NT2/D1 (cell line): ENCODE results near the gene MTMR3.

Experiments used
- DNase-seq: peaks from one replicate; pipeline ENCODE4 v3.0.0-alpha.2; 2011; ENCODE audit warnings: low read depth, low spot score
- H3K27me3 ChIP-seq: 2 replicates; pipeline ENCODE4 v1.6.0; 2011; ENCODE audit warnings: mild to moderate bottlenecking; ENCODE audit not compliant: insufficient read length, insufficient read depth
- H3K36me3 ChIP-seq: 2 replicates; pipeline ENCODE4 v1.6.1; 2011; ENCODE audit warnings: mild to moderate bottlenecking, low read length, mixed read lengths; ENCODE audit not compliant: insufficient read depth, insufficient read length
- H3K4me1 ChIP-seq: 2 replicates; pipeline ENCODE4 v1.5.1; 2011; ENCODE audit not compliant: insufficient read depth, insufficient read length
- H3K4me3 ChIP-seq: 2 replicates; pipeline ENCODE4 v1.5.1; 2011; ENCODE audit warnings: low read depth; ENCODE audit not compliant: insufficient read length
- H3K9ac ChIP-seq: 2 replicates; pipeline ENCODE4 v1.6.0; 2011; ENCODE audit warnings: low read depth; ENCODE audit not compliant: insufficient read length
- H3K9me3 ChIP-seq: 2 replicates; pipeline ENCODE4 v1.5.1; 2011; ENCODE audit warnings: mild to moderate bottlenecking, low read length; ENCODE audit not compliant: insufficient read depth
- SUZ12 ChIP-seq: IDR thresholded peaks from 2 replicates; pipeline ENCODE4 v1.6.1; 2011; ENCODE audit not compliant: insufficient read length, insufficient read depth; ENCODE audit errors: extremely low read depth
- YY1 ChIP-seq: IDR thresholded peaks from 2 replicates; pipeline ENCODE4 v1.6.1; 2011; ENCODE audit not compliant: insufficient read length, insufficient read depth
- ZNF274 ChIP-seq: IDR thresholded peaks from 2 replicates; pipeline ENCODE4 v1.6.1; 2011; ENCODE audit warnings: mild to moderate bottlenecking, low read depth, low read length

The MTMR3 gene

DNA sequence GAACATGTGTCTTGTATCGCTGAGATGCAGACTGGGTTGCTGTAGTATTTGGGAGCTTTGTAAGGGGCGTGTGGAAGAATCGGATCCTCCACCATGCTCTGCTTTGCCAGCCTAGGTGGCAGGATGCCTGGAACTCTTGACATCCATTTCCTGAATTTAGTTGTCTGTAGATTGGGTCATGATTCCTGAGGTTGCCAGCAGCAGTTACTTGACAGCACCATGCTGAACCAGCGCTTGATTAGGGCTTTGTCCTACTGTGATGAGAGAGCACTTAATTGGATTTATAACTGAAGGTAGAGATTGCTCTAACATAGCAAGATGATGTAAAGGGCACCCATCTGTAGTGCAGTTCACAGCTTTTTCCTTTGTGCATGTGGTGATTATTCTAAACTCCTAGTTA lies 121.7 kb downstream of the MTMR3 start:
- Histone ChIP-seq H3K9ac (no peak overlapping the region), H3K27me3 (no peaks in the 10 kb centered on the region), H3K4me3 (no peak overlapping the region), H3K9me3 (no peaks in the 10 kb centered on the region), H3K36me3 (peaks cover 21% of the 10 kb centered on the region), H3K4me1 (no peaks in the 10 kb centered on the region)
- no peak for TF ChIP-seq YY1
- no peak for TF ChIP-seq SUZ12
- no peak for TF ChIP-seq ZNF274
- DNase-seq, result no peak

DNA sequence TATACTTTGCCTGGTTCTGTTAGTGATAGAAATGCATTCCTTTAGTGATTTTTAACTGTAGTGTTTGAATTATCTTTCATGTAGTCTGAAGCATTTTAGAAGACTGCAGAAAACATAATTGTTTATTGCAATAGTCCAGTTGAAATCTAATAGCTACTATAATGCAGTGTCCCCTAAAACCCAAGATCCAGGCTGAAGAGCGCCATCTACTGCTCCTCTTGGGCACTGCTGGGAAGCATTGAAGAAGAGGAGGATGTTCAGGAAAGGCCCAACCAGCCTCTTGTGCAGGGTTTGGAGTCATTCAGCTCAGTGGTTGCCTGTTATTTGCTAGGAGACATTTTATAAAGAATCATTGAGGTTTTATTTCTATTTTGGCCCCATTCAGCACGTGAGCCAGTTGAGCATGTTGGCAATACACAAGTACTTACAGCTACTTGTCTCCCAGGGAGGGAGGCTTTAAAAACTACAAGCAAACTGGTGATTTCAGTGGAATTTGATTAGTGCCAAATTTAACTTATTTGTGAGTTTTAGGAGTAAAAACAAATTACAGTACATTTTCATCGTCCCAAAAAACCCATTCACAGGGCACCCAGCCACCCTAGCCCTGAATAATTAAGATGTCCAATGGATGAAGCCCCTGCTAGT lies 122.4 kb downstream of the MTMR3 start:
- TF ChIP-seq ZNF274 (no peak), YY1 (no peak), SUZ12 (no peak)
- DNase-seq, result peak; percentile 48
- no peak overlapping the region for H3K4me3 ChIP-seq
- H3K4me1 ChIP-seq, result no peaks in the 10 kb centered on the region
- H3K36me3 ChIP-seq, result peaks cover 27% of the 10 kb centered on the region
- H3K9ac ChIP-seq, result no peak overlapping the region
- H3K27me3 ChIP-seq, result no peaks in the 10 kb centered on the region
- H3K9me3 ChIP-seq, result no peaks in the 10 kb centered on the region

DNA sequence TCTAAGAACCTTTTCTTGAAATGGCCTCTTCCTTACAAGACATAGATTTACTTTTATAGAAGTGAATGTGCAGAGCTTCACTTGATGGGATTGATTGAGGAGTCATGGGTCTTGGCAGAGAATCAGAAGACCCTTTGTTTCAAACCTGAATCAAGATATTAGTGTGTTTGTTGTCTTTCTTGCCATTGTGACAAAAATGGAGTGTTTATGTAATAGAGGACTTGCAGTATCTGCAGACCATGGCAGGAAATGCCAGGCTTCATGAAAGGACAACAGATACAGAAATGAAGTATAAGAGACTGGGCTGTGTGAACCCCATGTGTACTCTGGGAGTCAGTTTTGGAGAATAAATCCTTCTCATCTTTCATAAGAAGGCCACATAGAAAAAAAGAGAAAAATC lies 124.4 kb downstream of the MTMR3 start:
- no peak overlapping the region for H3K4me3 ChIP-seq
- no peak overlapping the region for H3K9ac ChIP-seq
- H3K27me3 ChIP-seq, result no peaks in the 10 kb centered on the region
- H3K4me1 ChIP-seq, result no peaks in the 10 kb centered on the region
- H3K36me3 ChIP-seq, result peaks cover 38% of the 10 kb centered on the region
- no peak for TF ChIP-seq SUZ12
- no peak for TF ChIP-seq YY1
- no peak for TF ChIP-seq ZNF274
- no peak for DNase-seq
- no peaks in the 10 kb centered on the region for H3K9me3 ChIP-seq

DNA sequence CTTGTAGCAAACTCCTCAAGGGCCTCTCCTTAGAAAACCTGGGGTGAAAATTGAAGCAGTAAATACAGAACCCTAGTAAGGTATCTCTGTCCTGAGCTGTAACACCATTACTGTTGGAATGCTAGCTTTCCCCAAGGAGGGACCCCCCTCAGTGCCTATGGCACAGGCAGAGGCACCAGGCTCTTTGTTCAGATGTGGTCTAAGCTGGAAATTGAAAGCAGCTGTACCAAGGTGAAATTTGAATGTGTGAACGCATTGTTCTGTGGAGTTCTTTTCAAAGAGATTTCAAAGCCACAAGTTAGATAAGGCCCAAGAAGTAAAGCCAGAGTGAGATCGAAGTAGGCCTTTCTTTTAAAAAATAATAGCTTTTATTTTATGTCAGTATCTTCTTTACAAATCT lies 125.4 kb downstream of the MTMR3 start:
- no peak overlapping the region for H3K4me3 ChIP-seq
- peaks cover 43% of the 10 kb centered on the region for H3K36me3 ChIP-seq
- H3K4me1 ChIP-seq, result no peaks in the 10 kb centered on the region
- H3K9ac ChIP-seq, result no peak overlapping the region
- TF ChIP-seq YY1 (no peak), SUZ12 (no peak), ZNF274 (no peak)
- H3K27me3 ChIP-seq, result no peaks in the 10 kb centered on the region
- H3K9me3 ChIP-seq, result no peaks in the 10 kb centered on the region
- no peak for DNase-seq

DNA sequence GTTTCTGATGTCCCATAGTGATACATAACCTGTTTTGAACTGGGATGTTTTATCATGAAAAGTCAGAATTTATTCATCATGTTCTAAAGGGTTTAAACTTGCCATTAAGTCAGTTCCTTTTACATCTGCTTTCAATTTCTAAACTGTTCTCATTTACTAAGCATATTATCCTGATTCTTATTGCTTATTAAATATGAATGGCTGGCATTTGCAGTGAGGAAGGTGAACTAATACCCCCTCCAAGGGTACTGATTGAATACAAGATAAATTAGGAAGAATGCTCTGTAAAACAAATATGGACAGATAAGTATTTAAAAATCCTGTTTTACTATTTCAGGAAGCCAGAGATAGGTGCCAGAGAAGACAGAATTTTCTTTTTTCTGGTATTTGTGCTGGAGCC lies 126.5 kb downstream of the MTMR3 start:
- H3K27me3 ChIP-seq, result no peaks in the 10 kb centered on the region
- TF ChIP-seq YY1 (no peak), ZNF274 (no peak), SUZ12 (no peak)
- H3K4me3 ChIP-seq, result no peak overlapping the region
- H3K9me3 ChIP-seq, result no peaks in the 10 kb centered on the region
- peaks cover 46% of the 10 kb centered on the region for H3K36me3 ChIP-seq
- H3K9ac ChIP-seq, result peak overlapping the region; percentile 13
- H3K4me1 ChIP-seq, result no peaks in the 10 kb centered on the region
- DNase-seq, result no peak

DNA sequence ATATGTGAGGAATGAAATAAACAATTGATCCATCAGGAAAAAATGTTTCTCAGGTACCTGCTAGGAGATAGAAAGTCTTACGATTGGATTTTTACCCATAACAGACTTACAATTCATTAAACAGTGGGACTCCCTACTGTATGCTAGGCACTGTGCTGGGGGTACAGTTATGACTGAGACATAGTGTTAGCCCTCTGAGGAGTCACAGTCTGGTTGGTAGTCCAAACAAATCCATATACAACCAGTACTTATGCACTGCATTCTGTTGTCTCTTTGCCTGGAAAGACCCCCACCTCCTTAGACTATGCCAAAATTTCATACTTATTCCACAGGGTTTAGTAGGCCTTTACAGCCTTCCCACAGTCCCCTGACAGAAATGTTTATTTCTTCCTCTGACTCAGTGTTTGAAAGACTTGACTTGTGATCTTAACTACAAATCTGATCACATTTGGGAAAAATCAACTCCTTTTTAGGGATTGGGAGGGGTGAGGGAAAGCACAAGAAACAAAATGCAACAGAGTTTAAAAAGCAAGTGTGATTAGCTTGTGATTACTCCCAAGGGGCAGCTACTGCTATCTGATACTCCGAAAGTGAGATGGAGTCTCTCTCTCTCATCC lies 127.9 kb downstream of the MTMR3 start:
- Histone ChIP-seq H3K27me3 (no peaks in the 10 kb centered on the region), H3K4me3 (no peak overlapping the region), H3K4me1 (no peaks in the 10 kb centered on the region), H3K36me3 (peaks cover 55% of the 10 kb centered on the region), H3K9me3 (no peaks in the 10 kb centered on the region), H3K9ac (no peak overlapping the region)
- no peak for DNase-seq
- TF ChIP-seq ZNF274 (no peak), SUZ12 (no peak), YY1 (no peak)

DNA sequence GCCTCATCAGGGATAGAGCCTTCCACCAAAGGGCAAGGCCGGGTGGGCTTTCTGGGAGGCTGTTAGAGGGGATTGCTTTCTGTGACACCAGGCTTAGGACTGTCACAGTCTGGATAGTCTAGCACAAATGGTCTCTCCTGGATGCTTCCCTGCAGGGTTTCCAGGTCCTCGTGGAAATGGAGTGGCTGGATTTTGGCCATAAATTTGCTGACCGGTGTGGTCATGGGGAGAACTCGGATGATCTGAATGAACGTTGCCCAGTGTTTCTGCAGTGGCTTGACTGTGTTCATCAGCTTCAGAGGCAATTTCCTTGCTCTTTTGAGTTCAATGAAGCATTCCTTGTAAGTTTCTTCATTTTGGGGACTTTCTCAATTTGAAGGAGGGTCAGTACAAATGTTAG lies 130.2 kb downstream of the MTMR3 start:
- H3K4me1 ChIP-seq, result no peaks in the 10 kb centered on the region
- no peaks in the 10 kb centered on the region for H3K9me3 ChIP-seq
- no peak overlapping the region for H3K4me3 ChIP-seq
- H3K36me3 ChIP-seq, result peaks cover 63% of the 10 kb centered on the region
- no peaks in the 10 kb centered on the region for H3K27me3 ChIP-seq
- TF ChIP-seq ZNF274, result no peak
- no peak for TF ChIP-seq YY1
- TF ChIP-seq SUZ12, result no peak
- DNase-seq, result no peak
- H3K9ac ChIP-seq, result no peak overlapping the region

DNA sequence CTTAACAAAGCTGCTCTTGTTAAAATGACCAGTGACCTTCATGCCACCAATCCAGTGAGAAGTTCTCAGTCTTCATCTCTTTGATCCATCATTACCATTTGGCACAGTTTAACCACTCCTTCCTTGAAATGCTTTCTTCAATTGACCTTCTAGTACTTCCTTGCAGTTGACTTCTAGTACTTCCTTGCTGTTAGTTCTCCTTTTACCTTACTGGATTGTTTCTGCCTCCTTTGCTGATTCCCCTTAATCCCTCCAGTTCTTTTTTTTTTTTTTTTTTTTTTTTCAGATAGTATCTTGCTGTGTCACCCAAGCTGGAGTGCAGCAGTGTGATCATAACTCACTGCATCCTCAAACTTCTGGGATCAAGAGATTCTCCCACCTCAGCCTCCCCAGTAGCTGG lies 131.3 kb downstream of the MTMR3 start:
- Histone ChIP-seq H3K4me3 (no peak overlapping the region), H3K9ac (no peak overlapping the region), H3K36me3 (peaks cover 67% of the 10 kb centered on the region), H3K27me3 (no peaks in the 10 kb centered on the region), H3K9me3 (no peaks in the 10 kb centered on the region), H3K4me1 (no peaks in the 10 kb centered on the region)
- TF ChIP-seq YY1 (no peak), ZNF274 (no peak), SUZ12 (no peak)
- no peak for DNase-seq
